ELF-1 (cell line): ENCODE measurements around the gene ACVR1B.
"Not testable (repeated sequence)": the region's sequence is repeated elsewhere in the genome, so short reads cannot be mapped to it uniquely, and the experiment has no call there.

Experiments used
- DNase-seq: peaks from one replicate; pipeline ENCODE4 v3.0.0-alpha.2; 2016; ENCODE audit warnings: low read depth, low spot score

Gene ACVR1B

GRCh38 chr12:51970904-51971646 lies 19.6 kb downstream of the ACVR1B start:
- peak; percentile 51 for DNase-seq

- no peak for DNase-seq
These were observed 20.4 kb downstream of the ACVR1B start for GRCh38 chr12:51971679-51972421.

GRCh38 chr12:51972422-51972812 lies 20.9 kb downstream of the ACVR1B start:
- no peak for DNase-seq

GRCh38 chr12:51972849-51973273 lies 21.4 kb downstream of the ACVR1B start:
- peak; percentile 16 for DNase-seq

GRCh38 chr12:51973560-51973959 lies 22.1 kb downstream of the ACVR1B start:
- no peak for DNase-seq

- no peak for DNase-seq
These were observed 23.1 kb downstream of the ACVR1B start for GRCh38 chr12:51974646-51975045.

GRCh38 chr12:51975196-51975595 lies 23.7 kb downstream of the ACVR1B start:
- DNase-seq = no peak

- DNase-seq = peak; percentile 17
These were observed 25.1 kb downstream of the ACVR1B start for GRCh38 chr12:51976376-51977160.

- no peak for DNase-seq
These were observed 25.8 kb downstream of the ACVR1B start for GRCh38 chr12:51977320-51977753.

- DNase-seq = not testable (repeated sequence)
These were observed 27.8 kb downstream of the ACVR1B start for GRCh38 chr12:51979306-51979705.

- DNase-seq = peak; percentile 64
These were observed 28.7 kb downstream of the ACVR1B start for GRCh38 chr12:51980051-51980808.

GRCh38 chr12:51980809-51981127 lies 29.3 kb downstream of the ACVR1B start:
- no peak for DNase-seq

GRCh38 chr12:51984657-51985056 lies 33.2 kb downstream of the ACVR1B start:
- DNase-seq = no peak

GRCh38 chr12:51985154-51985835 lies 33.8 kb downstream of the ACVR1B start:
- no peak for DNase-seq

- no peak for DNase-seq
These were observed 35.3 kb downstream of the ACVR1B start for GRCh38 chr12:51986834-51987233.

- no peak for DNase-seq
These were observed 40.7 kb downstream of the ACVR1B start for GRCh38 chr12:51992246-51992645.

- no peak for DNase-seq
These were observed 43.0 kb downstream of the ACVR1B start for GRCh38 chr12:51994539-51994820.

- DNase-seq = peak; percentile 34
These were observed 43.5 kb downstream of the ACVR1B start for GRCh38 chr12:51994959-51995358.

- DNase-seq = no peak
These were observed 45.6 kb downstream of the ACVR1B start for GRCh38 chr12:51997136-51997535.

GRCh38 chr12:52003016-52003550 lies 51.6 kb downstream of the ACVR1B start:
- DNase-seq = no peak

GRCh38 chr12:52003591-52003990 lies 52.1 kb downstream of the ACVR1B start:
- DNase-seq = no peak
